Trophoblast cell (in vitro differentiated cells and primary cell): ENCODE data around the gene SLIT1.

ENCODE experiments used
- DNase-seq, 2 donors: peaks; one replicate each; pipeline ENCODE4 v3.0.0-alpha.2; 2016
- H2AFZ ChIP-seq: 2 replicates; pipeline ENCODE4 v1.6.1; 2013; ENCODE audit warnings: low read length, moderate library complexity, mild to moderate bottlenecking; ENCODE audit not compliant: insufficient read depth, poor library complexity
- H2AK5ac ChIP-seq: 2 replicates; pipeline ENCODE4 v1.6.1; 2013; ENCODE audit warnings: mild to moderate bottlenecking, low read length
- H2BK120ac ChIP-seq: 2 replicates; pipeline ENCODE4 v1.6.1; 2013; ENCODE audit warnings: low read length, mild to moderate bottlenecking, moderate library complexity; ENCODE audit not compliant: insufficient read depth, poor library complexity
- H2BK12ac ChIP-seq: 2 replicates; pipeline ENCODE4 v1.6.1; 2013; ENCODE audit warnings: mild to moderate bottlenecking, low read length, moderate library complexity
- H2BK5ac ChIP-seq: 2 replicates; pipeline ENCODE4 v1.6.1; 2013; ENCODE audit warnings: low read length, low read depth, moderate library complexity, mild to moderate bottlenecking; ENCODE audit not compliant: poor library complexity
- H3K14ac ChIP-seq: 2 replicates; pipeline ENCODE4 v1.6.1; 2013; ENCODE audit warnings: mild to moderate bottlenecking, low read length
- H3K18ac ChIP-seq: 2 replicates; pipeline ENCODE4 v1.6.1; 2013; ENCODE audit warnings: mild to moderate bottlenecking, low read length
- H3K23ac ChIP-seq: 2 replicates; pipeline ENCODE4 v1.6.1; 2013; ENCODE audit warnings: low read length
- H3K27ac ChIP-seq: 2 replicates; pipeline ENCODE4 v1.5.1; 2013; ENCODE audit warnings: low read depth, mild to moderate bottlenecking, inconsistent platforms, low read length, moderate library complexity
- H3K27me3 ChIP-seq: 2 replicates; pipeline ENCODE4 v1.6.1; 2013; ENCODE audit warnings: inconsistent platforms, mild to moderate bottlenecking, low read length, moderate library complexity; ENCODE audit not compliant: insufficient read depth
- H3K36me3 ChIP-seq, 2 experiments: 1 replicate in 1 of 2; 2 replicates in 1 of 2; pipeline ENCODE4 v1.6.1; 2013; ENCODE audit warnings: low read length in 2 of 2, mild to moderate bottlenecking in 2 of 2, moderate library complexity in 1 of 2; ENCODE audit not compliant: insufficient read depth in 2 of 2, control insufficient read depth in 1 of 2
- H3K4ac ChIP-seq: 2 replicates; pipeline ENCODE4 v1.6.1; 2013; ENCODE audit warnings: low read depth, mild to moderate bottlenecking, low read length, moderate library complexity
- H3K4me1 ChIP-seq, 2 experiments: 1 replicate in 1 of 2; 2 replicates in 1 of 2; pipeline ENCODE4 v1.6.1; 2013; ENCODE audit warnings: low read length in 2 of 2, mild to moderate bottlenecking in 2 of 2, moderate library complexity in 1 of 2; ENCODE audit not compliant: insufficient read depth in 2 of 2, control insufficient read depth in 1 of 2
- H3K4me2 ChIP-seq: 2 replicates; pipeline ENCODE4 v1.6.1; 2013; ENCODE audit warnings: inconsistent platforms, mild to moderate bottlenecking, low read length, moderate library complexity
- H3K4me3 ChIP-seq: 2 replicates; pipeline ENCODE4 v1.5.1; 2013; ENCODE audit warnings: mild to moderate bottlenecking, low read depth, low read length, inconsistent platforms
- H3K79me1 ChIP-seq: one replicate; pipeline ENCODE4 v1.6.1; 2013; ENCODE audit warnings: low read length
- H3K79me2 ChIP-seq: 2 replicates; pipeline ENCODE4 v1.6.1; 2013; ENCODE audit warnings: low read length, mild to moderate bottlenecking; ENCODE audit not compliant: control insufficient read depth, insufficient read depth, poor library complexity
- H3K9ac ChIP-seq: 2 replicates; pipeline ENCODE4 v1.6.1; 2013; ENCODE audit warnings: mild to moderate bottlenecking, low read length
- H3K9me3 ChIP-seq: 2 replicates; pipeline ENCODE4 v1.6.1; 2013; ENCODE audit warnings: low read depth, mild to moderate bottlenecking, control low read depth, inconsistent platforms, low read length; ENCODE audit not compliant: insufficient read depth
- H4K12ac ChIP-seq: 2 replicates; pipeline ENCODE4 v1.6.1; 2013; ENCODE audit warnings: low read depth, mild to moderate bottlenecking, low read length, moderate library complexity
- H4K8ac ChIP-seq: 2 replicates; pipeline ENCODE4 v1.6.1; 2013; ENCODE audit warnings: low read depth, mild to moderate bottlenecking, low read length, moderate library complexity
- H4K91ac ChIP-seq: one replicate; pipeline ENCODE4 v1.6.1; 2013; ENCODE audit warnings: low read depth, mild to moderate bottlenecking, low read length, moderate library complexity
- WGBS: extraction: QIAGEN DNeasy Blood & Tissue Kit; methylation state at CpG from one replicate; pipeline ENCODE4 v1.1.7; 2013; ENCODE audit warnings: missing lambda C conversion rate; ENCODE audit not compliant: insufficient read length, insufficient coverage; ENCODE audit errors: extremely low coverage; 5-methylcytosine and 5-hydroxymethylcytosine counted together

The SLIT1 gene

GRCh38 chr10:97174276-97174775 lies 11.4 kb downstream of the SLIT1 start:
- Histone ChIP-seq H3K79me1 (no peaks in the 10 kb centered on the region), H2AK5ac (no peak overlapping the region), H3K4ac (no peak overlapping the region), H3K79me2 (no peaks in the 10 kb centered on the region), H3K27me3 (peaks cover under 1% of the 10 kb centered on the region), H4K8ac (no peak overlapping the region), H3K36me3 (no peaks in the 10 kb centered on the region), H2AFZ (no peak overlapping the region), H3K4me3 (no peak overlapping the region), H2BK5ac (no peak overlapping the region), H4K12ac (no peak overlapping the region), H3K4me1 (no peaks in the 10 kb centered on the region), H4K91ac (no peak overlapping the region), H3K4me2 (no peak overlapping the region), H3K9ac (no peak overlapping the region), H3K18ac (no peak overlapping the region), H3K27ac (no peak overlapping the region), H3K9me3 (no peaks in the 10 kb centered on the region), H3K14ac (no peak overlapping the region), H3K23ac (no peak overlapping the region), H2BK12ac (no peak overlapping the region), H2BK120ac (no peak overlapping the region)
- WGBS: no CpG with 5 or more reads among the region's 5 CpGs
- DNase-seq: no peak

DNA sequence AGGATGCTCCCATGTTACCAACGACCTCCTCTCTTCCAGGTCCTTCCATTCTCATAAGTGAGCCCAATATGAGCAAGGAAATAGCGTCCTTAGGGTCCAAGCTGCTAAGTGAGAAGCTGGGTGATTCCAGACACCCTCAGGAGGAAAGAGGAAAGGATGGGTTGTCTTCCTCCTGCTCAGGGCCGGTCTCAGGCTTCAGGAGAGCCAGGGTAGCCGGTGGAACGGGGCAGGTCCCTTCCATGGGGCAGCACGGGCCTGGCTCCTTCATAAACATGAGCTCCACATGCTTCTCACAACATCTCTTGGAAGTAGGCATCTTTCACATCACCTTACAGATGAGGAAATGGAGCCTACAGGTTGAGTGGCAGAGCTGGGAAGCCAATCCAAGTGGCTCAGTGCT lies 12.7 kb downstream of the SLIT1 start:
- no peak for DNase-seq
- WGBS: no CpG with 5 or more reads among the region's 6 CpGs

GRCh38 chr10:97171001-97171400 lies 14.8 kb downstream of the SLIT1 start:
- Histone ChIP-seq H3K23ac (no peak overlapping the region), H4K12ac (no peak overlapping the region), H3K4me2 (no peak overlapping the region), H2AFZ (no peak overlapping the region), H3K79me1 (no peaks in the 10 kb centered on the region), H2BK12ac (no peak overlapping the region), H2BK5ac (no peak overlapping the region), H3K27ac (no peak overlapping the region), H3K4me3 (no peak overlapping the region), H3K4ac (no peak overlapping the region), H3K18ac (no peak overlapping the region), H3K9ac (no peak overlapping the region), H2BK120ac (no peak overlapping the region), H3K14ac (no peak overlapping the region), H3K36me3 (no peaks in the 10 kb centered on the region), H3K79me2 (no peaks in the 10 kb centered on the region), H4K8ac (no peak overlapping the region), H3K9me3 (no peaks in the 10 kb centered on the region), H3K27me3 (no peaks in the 10 kb centered on the region), H2AK5ac (no peak overlapping the region), H4K91ac (no peak overlapping the region), H3K4me1 (no peaks in the 10 kb centered on the region)
- WGBS: no CpG with 5 or more reads among the region's 13 CpGs
- no peak for DNase-seq

More for the DNA sequence above, 12.7 kb downstream of the SLIT1 start:
- H2BK5ac ChIP-seq: no peak overlapping the region
- no peak overlapping the region for H2AK5ac ChIP-seq
- H3K9me3 ChIP-seq: no peaks in the 10 kb centered on the region
- H3K4me3 ChIP-seq: no peak overlapping the region
- H2BK12ac ChIP-seq: no peak overlapping the region
- no peaks in the 10 kb centered on the region for H3K79me2 ChIP-seq
- H3K36me3 ChIP-seq: no peaks in the 10 kb centered on the region
- H3K4me2 ChIP-seq: no peak overlapping the region
- no peaks in the 10 kb centered on the region for H3K79me1 ChIP-seq
- H3K4me1 ChIP-seq: no peaks in the 10 kb centered on the region
- no peaks in the 10 kb centered on the region for H3K27me3 ChIP-seq
- H4K12ac ChIP-seq: no peak overlapping the region
- H3K9ac ChIP-seq: no peak overlapping the region
- H3K23ac ChIP-seq: no peak overlapping the region
- H2AFZ ChIP-seq: no peak overlapping the region
- no peak overlapping the region for H4K91ac ChIP-seq
- H3K18ac ChIP-seq: no peak overlapping the region
- no peak overlapping the region for H3K14ac ChIP-seq
- H2BK120ac ChIP-seq: no peak overlapping the region
- H4K8ac ChIP-seq: no peak overlapping the region
- H3K27ac ChIP-seq: no peak overlapping the region
- no peak overlapping the region for H3K4ac ChIP-seq

GRCh38 chr10:97169911-97170693 lies 15.7 kb downstream of the SLIT1 start:
- Histone ChIP-seq H3K4me1 (no peaks in the 10 kb centered on the region), H2AK5ac (no peak overlapping the region), H4K8ac (no peak overlapping the region), H2BK12ac (no peak overlapping the region), H3K27me3 (no peaks in the 10 kb centered on the region), H3K4me2 (no peak overlapping the region), H3K18ac (no peak overlapping the region), H3K23ac (no peak overlapping the region), H2BK5ac (no peak overlapping the region), H3K4me3 (no peak overlapping the region), H3K79me1 (no peaks in the 10 kb centered on the region), H3K14ac (no peak overlapping the region), H2BK120ac (no peak overlapping the region), H3K9ac (no peak overlapping the region), H4K91ac (no peak overlapping the region), H4K12ac (no peak overlapping the region), H3K4ac (no peak overlapping the region), H3K27ac (no peak overlapping the region), H3K79me2 (no peaks in the 10 kb centered on the region), H2AFZ (no peak overlapping the region), H3K9me3 (no peaks in the 10 kb centered on the region), H3K36me3 (no peaks in the 10 kb centered on the region)
- no CpG with 5 or more reads among the region's 14 CpGs for WGBS
- DNase-seq: peak in 1 of 2 donors; percentile 8
